HG03159 (cell line): ENCODE results near the gene MARCO.

Source experiments
- ATAC-seq: cut with Tn5 transposase; IDR thresholded peaks from one replicate; pipeline ENCODE4 v1.9.1; 2021; ENCODE audit warnings: mild to moderate bottlenecking, moderate library complexity; ENCODE audit not compliant: unreplicated experiment

MARCO gene, protein sequence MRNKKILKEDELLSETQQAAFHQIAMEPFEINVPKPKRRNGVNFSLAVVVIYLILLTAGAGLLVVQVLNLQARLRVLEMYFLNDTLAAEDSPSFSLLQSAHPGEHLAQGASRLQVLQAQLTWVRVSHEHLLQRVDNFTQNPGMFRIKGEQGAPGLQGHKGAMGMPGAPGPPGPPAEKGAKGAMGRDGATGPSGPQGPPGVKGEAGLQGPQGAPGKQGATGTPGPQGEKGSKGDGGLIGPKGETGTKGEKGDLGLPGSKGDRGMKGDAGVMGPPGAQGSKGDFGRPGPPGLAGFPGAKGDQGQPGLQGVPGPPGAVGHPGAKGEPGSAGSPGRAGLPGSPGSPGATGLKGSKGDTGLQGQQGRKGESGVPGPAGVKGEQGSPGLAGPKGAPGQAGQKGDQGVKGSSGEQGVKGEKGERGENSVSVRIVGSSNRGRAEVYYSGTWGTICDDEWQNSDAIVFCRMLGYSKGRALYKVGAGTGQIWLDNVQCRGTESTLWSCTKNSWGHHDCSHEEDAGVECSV

DNA sequence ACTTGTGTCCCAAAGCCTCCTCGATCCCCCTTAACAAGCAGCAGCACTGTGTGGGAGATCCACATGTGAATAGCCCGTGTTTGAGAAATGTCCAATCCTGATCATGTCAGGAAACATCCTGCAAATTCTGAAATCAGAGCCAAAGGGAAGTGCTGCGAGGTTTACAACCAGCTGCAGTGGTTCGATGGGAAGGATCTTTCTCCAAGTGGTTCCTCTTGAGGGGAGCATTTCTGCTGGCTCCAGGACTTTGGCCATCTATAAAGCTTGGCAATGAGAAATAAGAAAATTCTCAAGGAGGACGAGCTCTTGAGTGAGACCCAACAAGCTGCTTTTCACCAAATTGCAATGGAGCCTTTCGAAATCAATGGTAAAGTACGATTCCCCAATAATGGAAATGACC, at the start of gene MARCO:
Gene MARCO, plus strand, starts transcription at position 164 of the 400 bp plus-strand sequence. Its CDS starts 107 bp downstream, at position 271.
- no peak for ATAC-seq

DNA sequence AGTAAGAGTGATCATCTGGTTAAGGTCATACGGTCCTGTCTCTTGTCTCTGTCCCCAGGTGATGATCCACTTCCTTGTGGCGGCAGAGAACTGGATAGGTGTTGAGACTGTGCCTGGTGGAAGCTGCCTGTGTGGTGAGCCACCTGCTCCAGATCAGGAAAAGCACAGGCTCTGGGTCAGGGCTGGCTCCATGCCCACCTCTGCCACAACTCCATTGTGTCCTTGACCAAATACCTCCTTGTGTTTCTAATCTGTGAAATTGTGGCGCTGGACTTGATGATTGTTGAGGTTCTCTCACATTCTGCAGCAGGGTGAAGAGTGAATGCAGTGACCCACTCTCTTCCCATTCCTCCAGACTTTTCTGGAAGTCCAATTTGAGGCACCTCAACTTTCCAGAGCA, 48.9 kb upstream of the MARCO start:
- no peak for ATAC-seq

DNA sequence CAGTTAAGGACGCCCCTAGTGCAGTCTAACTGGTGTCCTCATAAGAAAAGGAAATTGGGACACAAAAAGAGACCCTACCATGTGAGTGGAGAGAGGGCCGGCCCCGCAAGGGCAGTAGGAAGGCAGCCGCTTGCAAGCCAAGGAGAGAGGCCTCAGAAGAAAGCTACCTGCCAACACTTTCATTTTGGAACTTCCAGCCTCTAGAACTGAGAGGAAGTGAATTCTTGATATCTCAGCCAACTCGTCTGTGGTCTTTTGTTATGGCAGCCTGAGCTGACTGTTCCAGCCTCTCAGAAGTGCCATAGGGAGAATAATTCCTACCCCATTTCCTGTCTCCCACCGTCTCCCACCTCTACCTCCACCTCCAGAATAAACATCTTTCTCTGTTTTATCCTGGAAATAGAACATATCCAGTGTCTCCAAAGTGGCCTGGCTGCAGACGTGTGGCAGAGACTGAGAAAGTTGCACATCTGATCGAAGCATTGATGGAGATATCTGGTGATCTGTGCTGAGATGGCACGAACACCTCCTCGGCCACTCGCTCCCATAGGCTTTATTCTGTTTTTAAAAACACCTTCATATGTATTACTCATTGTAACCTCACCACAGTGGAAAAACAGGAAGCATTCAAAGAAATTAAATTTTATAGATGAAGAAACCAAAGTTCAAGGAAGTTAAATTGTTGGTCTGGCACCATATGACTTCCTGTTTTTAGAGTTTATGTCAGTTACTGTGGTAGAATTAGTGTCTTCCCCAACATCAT, 39.5 kb upstream of the MARCO start:
- ATAC-seq = no peak

DNA sequence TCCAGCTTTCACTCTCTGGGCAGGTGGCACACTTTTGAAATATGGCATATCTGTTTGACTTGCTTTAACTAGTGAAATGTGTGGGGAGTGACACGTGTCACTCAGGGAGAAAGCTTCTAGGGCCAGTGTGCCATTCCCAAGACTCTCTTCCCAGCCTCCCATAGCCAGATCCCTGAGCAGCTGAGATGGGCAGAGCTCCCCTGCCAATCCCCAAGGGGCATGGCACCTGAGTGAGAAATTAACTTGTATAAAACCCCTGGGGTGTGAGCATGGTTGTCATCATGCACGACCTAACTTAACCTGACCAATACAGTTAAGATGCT, 39.0 kb upstream of the MARCO start:
- ATAC-seq = no peak

DNA sequence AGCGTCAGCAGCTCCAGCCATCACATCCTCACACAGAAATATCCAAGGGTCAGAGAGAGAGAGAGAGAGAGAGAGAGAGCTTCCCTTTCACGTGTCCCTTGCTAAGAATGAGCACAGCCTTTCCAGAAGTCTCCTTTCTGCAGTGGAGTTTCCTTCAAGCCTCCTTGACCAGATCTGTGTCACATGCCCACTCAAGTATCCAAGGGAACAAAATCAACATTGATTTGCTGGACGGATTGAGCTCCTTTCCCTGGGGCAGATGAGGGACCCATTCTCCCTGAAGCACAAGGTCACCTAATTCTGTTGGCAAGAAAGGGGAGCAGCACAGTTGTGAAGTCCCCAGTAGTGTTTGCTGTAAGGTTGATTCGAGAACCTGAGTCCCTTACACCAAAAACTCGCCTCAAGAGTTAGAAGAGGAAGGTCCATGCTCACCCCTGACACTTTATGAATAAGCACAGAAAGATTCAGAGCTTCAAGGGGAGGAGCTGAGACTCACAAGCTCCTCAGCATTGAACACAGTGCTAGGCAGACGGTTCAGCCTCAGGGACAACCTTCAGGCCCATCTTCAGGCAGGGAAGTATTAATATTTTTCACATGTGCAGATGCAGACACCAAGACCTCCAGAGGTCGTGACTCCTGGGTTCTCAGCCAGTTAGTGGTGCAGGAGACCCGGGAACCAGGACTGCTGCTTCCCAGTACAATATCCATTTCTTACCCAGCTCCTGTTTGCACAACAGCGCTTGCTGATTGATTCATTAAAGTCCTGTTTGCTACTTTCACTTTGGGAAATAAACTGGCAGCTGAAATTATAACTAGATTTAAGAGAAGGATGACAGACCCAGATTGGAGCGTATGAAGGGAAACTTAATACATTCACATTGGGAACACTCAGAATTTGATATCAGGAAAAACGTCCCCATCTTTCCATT, 38.2 kb upstream of the MARCO start:
- ATAC-seq = no peak

DNA sequence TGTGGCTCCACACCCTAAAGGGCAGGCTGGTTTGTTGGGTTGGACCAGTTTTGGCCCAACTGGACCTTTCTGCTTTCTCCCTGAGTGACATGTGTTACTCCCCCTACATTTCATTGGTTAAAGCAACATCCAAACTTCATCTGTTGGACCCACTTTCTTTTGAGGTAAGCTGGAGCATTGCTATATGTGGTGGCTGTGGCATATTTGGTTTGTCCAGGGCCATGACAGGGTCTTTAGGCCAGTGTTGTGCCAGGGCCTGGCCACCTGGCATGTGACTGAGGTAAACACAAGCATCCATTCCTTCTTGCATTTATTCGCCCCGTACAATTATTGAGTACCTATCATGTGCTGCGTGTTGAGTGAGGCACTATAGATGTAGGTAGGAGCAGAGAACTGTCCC, 36.8 kb upstream of the MARCO start:
- no peak for ATAC-seq

DNA sequence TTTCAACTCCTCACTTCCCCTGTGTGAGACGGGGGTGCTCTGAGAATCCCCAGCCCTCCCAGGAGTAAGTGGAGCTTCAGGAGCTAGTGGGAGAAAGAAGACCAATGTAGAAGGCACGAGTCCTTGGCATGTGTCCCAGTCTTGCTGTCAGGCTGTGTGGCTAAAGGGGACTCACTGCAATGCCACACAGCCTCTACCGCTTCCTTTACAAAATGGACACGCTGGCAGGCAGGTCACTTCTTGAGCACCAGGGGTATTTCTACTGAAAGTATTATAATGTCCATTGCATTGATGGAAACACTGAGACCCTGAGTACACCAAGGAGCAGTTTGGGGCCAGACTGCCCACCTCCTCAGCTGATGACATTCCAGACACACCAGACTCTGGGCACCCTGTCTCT, 35.8 kb upstream of the MARCO start:
- ATAC-seq = no peak

DNA sequence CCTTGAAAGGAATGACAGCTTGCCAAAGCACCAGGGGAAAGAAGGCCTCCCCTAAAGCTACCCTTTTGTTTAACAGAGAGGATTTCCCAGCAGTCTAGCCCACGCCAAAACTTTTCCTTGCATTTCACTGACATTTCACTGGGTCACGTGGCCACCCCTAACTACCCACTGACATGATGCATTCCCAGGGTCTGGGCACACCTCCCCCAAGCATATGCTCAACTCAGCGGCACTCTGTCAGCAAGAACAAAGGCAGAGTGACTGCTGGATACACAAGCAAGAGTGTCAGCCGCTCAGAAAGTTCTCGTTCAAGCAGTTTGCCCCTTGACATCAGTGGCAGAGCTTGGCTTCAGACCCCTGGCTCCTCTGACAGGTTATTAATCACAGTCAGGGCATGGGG, 34.2 kb upstream of the MARCO start:
- no peak for ATAC-seq

DNA sequence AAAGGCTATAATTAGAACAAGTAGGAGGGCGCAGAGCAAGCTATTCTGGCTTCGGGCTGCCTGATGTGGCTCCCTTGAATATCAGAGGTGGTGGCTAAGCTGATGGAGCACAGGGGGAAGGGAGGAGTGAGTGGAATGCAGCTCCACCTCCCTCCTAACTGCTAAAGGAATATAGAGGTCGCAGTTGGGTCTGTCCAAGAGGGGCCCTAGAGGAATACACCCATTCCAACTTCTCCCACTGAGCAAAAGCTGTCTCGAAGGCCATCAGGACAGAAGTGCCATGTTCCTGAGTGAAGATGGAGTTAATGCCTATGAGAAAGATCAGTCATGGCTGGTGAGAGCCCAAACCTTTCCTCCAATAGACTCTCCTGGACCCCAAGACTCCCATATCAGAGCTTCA, 32.8 kb upstream of the MARCO start:
- no peak for ATAC-seq

DNA sequence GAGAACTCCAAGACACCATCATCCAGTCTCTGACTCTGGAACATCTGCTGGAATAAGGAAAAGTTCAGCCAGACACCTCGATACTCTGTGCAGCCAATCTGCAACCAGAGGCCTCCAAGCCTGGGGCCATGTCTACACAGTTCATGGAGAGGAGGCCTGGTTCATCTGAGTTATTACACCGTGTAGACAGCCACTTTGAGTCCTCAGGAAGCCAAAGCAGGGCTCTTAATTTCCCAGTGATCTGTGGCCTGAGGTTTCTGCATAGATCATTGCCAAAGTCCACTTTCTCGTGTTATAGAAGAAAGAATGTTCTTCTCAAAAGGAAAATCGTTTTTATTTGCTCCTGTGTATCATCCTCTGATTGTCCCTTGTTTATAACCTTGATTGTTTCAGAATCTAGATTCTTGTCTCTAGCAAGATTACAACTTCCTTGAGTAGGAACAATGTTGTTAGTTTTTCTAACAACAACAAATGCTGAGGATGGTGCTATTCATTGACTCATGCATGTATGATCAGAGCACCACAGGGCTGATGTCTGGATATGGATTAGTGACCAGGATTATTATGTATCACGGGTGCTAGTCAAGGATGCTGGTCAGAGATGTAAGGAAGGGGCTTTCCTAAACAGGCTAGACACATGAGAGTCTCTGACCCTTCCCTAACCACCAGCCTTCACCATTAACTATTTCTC, 30.7 kb upstream of the MARCO start:
- ATAC-seq = no peak

DNA sequence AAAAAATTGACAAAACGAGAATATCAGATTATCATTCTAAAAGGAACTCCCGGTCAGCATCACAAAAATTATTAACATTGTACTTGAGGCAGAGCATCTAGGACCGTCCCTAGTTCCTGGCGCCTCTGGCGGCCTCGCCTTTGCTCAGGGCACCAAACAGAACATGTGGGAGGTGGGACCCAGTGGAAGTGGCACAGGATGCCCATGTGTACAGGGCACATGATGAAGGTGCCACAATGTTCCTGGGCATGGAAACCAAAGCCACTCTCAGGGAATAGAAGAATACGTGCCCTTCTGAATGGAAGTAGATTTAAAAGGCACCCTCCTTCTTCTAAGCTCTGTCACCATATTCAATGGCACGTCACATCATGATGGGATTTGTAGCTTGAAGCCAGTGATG, 30.1 kb upstream of the MARCO start:
- ATAC-seq = no peak

DNA sequence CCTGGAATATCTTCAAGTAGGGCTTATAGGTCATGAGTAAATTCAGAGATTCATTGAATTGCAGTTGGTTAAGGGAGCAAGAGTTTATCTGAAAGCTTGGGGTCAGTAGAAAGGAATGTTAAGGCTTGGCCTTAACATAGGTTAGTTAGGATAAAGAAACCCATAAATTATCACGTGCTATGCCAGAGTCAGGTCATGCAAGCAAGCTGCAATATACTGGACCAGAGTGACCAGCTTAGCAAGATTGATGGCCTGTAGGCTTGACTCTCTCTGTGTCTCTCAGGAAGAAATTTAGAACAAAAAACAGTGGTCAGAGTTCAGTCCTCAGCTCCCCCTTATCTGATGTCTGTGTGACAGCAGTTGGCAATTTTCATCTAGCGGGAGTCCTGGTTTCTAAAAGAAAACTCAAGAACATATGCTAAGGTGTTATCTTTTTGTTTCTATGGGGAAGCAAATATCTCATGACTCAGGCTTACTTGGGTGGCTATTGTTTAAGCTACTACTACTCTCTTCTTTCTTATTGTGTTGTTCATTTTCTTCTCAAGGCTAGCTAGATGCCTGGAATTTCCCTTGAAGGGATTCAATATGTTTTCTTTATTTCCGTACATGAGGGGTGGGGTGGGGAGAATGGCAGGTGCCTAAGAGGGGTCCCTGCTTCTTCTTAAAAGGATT, 28.7 kb upstream of the MARCO start:
- no peak for ATAC-seq

DNA sequence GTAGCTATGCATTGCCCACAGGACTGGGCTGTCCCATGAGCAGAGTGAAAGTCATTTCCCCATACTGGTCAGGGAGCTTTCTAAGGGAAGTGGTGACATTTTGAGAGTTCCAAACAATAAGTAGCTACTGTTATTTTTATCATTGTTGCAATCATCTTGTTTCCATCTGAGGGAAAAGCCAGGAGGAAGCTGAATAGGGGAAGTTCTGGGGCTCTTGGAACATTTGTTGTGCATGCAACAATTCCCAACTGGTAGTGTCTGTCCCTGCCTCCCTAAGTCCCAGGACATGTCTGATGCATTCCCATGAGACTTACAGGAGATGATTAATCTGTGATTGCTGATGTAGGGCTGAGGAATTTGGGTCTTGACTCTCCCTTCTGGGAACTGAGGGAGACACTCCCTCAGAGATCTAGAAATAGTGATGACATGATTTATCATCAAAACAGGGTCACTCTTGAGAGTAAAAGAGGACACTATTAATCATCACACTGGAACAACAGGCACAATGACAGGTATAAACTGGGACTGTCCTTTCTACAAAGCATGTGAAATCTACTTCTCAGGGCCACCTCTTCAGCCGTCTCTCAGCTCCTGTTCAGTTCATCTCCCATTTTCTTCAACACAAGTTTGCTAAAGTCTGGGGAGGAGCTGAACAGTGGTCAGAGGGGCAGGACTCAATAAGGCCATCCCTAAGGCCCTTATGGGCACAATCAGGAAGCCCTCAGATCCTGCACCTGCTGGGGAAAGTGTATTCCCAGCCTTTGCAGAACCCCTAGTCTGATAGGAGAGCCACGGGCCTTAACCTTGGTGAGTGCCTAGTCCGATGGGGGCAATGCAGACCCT, 28.0 kb upstream of the MARCO start:
- ATAC-seq = no peak

DNA sequence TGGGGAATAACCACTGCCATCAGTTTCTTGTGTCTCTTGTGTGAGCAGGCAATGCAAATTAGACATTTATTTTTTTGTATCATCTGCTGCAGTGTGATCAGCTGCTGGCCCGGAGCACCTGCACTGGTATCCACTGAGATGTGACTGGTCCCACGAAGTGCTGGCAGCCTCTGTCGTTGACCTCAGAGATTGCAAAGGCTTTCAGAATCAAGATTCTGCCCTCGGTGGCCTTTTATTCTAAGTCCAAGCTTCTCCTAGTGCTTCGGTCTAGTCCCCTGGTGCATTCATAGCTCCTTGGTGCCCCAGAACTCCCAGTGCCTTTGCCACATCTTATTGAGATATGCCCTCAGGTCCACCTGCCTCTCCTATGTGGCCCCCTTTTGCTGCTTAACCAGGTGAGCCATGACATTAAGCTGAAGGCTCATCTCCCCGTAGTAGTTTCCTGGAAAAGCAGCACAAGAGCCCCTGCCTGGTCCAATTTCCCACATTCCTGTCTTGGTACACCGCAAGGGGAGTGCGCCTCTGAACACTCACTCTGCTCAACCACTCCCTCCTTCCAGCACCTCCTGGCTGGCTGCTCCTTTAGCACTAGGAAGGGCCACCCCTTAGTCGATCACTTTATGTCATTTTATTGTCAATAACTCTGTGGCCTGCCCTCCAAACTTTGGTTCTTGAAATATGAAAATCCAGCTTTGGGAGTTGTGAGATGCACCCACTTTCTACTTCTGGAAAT, 27.1 kb upstream of the MARCO start:
- ATAC-seq = no peak

DNA sequence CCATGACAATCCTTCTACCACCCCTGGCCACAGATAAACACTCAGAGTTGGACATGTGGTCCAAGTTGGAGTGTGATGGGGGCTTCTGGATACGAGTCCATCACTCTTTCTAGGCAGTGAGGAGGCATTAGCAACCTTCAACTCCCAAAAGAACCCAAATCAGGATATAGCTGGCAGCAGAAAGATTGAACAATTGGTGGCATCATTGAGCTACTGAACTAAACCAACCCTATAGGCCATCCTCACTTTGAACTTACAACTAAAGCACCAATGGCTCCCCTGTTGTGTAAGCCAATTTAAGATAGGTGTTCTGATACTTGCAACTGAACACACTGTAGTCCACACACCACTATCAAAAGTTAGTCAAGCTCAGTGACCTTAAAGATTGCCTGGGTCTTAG, 24.0 kb upstream of the MARCO start:
- no peak for ATAC-seq

DNA sequence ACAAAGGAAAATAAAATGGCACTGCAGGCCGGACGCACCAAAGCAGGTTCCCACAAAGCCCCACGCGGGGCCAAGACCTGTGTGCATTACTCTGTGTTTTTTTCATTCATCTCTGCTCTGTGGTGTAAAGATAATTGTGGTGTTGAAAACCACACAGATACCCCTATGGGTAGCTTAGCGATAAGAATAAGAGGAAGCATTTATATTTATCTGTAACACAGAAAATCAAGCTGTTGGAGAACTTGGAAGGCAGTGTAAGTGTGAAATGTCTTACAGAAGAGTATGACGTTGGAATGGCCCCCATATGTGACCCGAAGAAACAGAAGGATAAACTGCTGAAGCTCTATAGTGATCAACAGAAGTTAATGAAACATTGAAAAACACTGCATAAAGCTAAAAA, 20.3 kb upstream of the MARCO start:
- no peak for ATAC-seq

DNA sequence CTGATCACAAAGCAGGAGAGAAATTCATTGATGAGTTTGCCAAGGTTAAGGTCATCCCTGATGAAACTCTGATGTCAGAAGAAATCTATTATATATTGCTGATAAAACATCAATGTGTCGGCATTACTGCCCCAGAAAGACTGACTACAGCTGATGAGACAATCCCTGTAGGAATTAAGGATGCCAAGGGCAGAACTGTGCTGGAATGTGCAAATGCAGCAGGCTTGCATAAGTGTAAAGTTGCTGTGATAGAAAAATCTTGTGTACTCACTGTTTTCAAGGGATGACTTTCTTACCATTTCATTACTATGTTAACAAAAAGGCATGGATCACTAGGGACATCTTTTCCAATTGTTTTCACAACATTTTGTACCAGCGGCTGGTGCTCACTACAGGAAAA, 19.7 kb upstream of the MARCO start:
- ATAC-seq = no peak

DNA sequence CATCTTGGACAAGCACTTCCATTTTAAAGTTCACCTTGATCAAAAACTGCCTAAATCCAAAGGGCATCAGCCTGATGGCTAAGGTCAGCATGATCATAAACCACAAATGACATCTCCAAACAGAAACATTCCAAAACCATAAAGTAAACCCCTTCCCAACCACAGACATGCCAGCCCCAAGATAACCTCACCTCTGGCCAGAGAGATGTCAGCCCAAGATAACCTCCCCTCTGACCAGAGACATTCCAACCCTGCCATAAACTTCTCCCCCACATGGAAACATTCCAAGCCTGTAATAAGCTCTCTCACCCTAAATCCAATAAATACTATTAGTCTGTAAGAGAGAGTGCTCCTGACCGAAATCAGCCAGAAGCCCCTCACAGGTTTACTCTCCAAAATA, 18.6 kb upstream of the MARCO start:
- ATAC-seq = no peak

DNA sequence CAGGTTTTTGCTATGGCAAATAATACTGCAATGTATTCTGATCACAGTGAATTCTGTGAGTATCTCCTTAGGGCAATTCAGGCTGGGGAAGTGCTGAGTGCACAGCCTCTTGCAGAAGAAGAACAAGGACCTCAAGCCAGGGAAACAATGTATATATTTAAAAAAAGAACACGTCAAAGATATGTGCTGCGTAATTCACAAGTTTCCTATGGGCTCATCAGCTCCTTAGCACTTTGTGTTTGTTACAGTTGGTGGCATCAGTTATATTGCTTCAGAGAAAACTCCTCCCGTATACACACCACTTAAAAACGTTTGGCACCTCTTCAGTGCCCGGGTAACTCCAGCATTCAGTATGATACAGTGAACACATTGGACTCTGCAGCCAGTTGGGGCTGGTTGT, 16.5 kb upstream of the MARCO start:
- no peak for ATAC-seq
